Fibroblast of skin of right quadriceps (primary cell): ENCODE measurements around the gene MPP2.
A peak's percentile ranks its signal among the peaks of the same experiment; 100 is the strongest.
"Not testable (repeated sequence)": the region's sequence is repeated elsewhere in the genome, so short reads cannot be mapped to it uniquely, and the experiment has no call there.

Experiments
- DNase-seq: peaks from one replicate; pipeline ENCODE4 v3.0.0-alpha.2; 2013

MPP2 gene

DNA sequence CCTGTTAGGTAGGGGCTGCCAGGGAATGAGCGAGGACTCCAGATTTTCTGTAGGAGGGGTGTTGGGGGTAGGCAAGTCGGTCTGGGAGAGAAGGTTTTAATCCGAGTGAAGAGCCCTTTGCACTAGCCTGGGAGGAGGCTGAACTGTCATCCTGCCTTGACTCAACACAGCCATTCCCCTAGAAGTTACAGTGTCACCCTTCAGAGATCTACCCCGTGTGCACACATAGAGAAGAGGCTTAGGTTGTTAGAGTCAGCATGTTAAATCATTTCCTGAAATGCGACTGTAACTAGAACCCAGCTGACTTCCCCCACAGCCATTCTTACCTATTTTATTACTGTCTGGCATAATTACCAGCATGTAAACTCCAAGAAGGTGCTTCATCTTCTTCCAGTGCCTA, 20.6 kb upstream of the MPP2 start:
- DNase-seq, result not testable (repeated sequence)

- DNase-seq, result no peak
These were observed 19.9 kb upstream of the MPP2 start for GRCh38 chr17:43927060-43927864.

GRCh38 chr17:43924558-43924957, 17.2 kb upstream of the MPP2 start:
- DNase-seq, result no peak

GRCh38 chr17:43920500-43921095, 13.3 kb upstream of the MPP2 start:
- DNase-seq, result no peak

DNA sequence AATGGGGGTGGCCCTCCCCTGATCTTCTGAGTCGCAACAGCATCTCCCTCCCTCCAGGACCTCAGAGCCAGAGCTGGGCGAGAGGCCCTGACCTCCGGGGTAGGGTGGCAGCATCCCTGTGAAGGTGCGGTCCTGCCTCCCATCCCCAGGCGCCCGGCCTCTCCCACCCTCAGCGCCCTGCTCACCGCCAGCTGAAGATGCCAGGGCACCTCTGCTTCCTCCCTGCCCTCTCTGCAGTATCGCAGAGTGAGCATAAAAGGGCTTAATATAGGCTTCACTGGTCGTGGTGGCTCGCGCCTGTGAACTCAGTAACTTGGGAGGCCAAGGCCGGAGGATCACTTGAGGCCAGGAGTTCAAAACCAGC, 10.7 kb upstream of the MPP2 start:
- no peak for DNase-seq

GRCh38 chr17:43917348-43918025, 10.2 kb upstream of the MPP2 start:
- DNase-seq, result peak; percentile 25

DNA sequence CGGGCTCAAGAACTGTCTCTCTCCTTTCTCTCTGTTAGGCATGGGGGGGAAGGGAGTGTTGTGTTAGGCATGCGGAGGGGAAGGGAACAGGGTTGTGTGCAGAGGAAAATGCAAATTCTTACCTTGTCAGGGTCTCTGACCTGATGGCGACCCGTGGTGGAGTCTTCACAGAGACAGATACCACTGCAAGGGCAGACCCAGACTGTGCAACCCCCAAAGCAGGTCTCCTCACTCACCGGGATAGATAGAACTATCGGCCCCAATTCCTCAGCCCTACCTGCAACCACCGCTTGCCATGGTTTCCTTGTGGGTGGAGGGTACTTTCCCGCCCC, 9.6 kb upstream of the MPP2 start:
- no peak for DNase-seq

GRCh38 chr17:43916385-43916784, 9.0 kb upstream of the MPP2 start:
- no peak for DNase-seq

GRCh38 chr17:43915559-43915958, 8.2 kb upstream of the MPP2 start:
- no peak for DNase-seq

- no peak for DNase-seq
These were observed 7.1 kb upstream of the MPP2 start for GRCh38 chr17:43914451-43914850.

DNA sequence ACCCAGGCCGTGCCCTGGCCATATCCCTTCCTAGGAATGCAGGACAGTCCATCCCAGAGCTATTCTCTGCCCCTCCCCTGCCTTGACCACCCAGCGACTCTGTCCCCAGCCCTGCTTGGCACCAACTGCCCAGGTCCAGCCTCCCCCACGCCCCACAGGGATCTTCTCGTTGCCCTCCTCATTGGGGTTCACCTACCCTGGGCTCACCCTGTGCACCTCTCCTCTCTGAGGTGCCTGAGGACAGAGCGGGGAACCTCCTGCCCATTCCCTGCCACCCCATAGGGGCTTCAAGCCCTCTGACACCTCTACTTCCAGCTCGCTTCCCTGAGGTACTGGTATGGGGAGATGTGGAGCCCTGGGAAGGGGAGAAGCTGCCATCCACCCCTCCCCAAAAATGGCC, 6.2 kb upstream of the MPP2 start:
- DNase-seq, result no peak

- no peak for DNase-seq
These were observed 5.4 kb upstream of the MPP2 start for GRCh38 chr17:43912635-43913304.

- no peak for DNase-seq
These were observed 4.6 kb upstream of the MPP2 start for GRCh38 chr17:43911904-43912303.

DNA sequence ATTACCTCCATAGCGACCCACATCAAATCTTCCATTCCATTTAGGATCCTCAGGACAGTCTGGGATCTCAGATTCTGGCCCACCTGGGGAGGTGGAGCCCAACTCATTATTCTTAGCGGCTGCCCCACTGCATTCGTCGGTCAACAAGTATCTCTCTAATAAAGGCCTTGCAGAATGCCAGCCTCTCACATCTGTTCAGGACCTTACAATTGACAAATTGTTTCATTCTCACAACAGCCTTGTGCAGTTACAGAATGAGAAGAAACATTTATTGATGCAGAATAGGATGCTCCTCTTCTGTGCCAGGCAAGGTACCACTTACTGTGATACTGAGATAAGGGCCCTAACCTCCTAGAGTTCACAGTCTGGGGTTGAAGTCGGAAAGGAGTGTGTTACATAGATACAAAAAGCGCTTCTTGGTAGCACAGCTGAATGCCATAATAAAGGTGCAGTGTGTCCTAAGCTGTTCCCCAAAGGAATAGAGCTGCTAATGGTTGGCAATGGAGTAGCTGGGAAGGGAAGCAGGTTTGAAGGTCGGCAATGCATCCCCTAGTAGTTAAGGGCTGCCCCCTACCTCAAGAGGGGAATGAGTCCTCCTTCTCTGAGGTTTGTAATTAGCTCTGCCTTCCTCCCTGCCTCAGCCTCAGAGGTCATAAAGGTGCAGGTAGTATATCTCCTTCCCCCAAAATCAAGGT, 2.3 kb upstream of the MPP2 start:
- no peak for DNase-seq

DNA sequence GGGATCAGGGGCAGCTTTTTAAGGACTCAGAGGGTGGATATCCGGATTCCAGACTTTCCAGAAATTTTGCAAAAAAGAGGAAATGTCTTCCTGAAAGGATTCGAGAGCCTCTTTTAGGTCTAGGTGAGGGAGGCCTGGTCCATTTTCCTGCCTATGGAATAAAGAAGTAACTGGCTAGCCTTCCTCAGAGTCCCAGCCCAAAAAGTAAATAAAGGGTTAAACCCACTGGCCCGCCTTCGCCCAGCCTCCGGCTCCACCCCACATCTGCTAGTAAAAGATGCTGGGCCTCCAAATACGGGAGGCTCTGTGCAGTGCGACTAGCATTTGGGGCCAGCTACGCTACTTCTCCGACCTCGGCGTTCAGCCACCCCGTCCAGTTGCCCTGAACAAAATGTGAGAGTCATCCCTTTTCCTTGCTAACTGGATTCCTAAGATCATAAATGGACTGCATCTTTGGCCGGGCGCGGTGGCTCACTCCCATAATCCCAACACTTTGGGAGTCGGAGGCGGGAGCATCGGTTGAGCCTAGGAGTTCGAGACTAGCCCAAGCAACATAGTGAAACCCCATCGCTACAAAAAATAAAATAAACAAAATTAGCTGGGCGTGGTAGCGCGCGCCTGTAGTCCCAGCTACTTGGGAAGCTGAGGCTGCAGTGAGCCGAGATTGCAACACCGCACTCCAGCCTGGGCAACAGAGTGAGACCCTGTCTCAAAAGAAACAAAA, 824 bp upstream of the MPP2 start:
- DNase-seq, result peak; percentile 74

DNA sequence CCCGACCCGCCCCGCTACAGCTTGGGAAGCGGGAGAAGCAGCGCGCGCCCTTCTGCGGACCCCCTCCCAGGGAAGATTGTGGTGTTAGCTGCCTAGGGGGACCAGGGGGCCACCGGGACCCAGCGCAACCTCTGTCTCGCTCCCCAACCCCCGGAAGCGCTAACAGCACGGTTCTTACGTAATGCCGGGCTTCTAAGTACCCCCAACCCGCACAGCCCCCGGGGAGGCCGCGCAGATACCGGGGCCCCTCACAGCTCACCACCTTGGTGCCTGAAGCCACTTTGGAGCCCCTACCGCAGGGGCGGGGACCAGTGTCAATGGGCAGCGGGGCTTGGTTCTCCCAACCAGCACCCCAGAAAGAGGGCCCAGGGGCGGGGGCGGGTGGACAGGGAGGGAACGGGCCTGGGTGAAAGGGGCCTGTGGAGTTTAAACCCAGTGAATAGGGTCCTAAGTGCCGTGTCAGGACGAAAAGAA, 348 bp downstream of the MPP2 start:
- DNase-seq, result no peak

DNA sequence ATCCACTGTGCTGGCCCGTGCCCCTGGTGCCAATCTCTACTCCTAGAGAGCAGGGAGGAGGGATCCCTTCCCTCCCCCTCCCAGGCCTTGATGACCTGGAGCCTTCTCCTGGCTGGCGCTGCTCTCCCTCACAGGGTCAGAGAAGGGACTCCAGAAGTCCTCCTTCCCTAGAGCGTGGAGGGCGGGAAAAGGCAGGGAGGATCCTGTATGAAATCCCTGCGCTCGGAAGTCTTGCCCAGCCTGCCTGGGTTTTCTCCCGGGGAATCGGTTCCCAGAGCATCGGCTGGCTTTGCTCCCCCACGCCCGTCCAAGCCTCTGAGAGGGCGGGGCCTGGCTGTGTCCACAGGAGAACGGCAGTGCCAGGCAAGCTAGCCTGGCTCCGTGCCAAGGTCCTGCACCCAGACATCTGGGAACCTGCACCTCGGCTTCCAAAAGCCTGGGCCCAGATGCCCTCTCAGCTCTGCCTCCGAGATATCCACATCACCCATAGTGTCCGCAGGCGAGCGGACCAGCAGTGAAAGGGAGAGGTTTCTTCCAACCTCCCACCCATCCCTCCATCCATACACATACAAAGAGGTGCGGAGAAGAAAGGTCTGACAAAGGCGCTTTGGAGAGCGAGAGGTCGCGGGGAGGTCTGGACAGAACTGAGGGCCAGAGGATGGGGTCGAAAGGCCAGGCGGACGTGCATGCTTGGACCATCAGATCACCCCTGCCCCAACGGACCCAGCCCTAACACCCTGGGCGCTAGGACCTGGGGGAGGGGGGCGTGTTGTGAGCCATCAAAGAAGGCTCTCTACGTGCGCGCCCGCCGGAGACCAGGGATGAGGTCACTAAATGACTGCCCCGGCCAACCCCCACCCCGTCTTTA, 1.1 kb downstream of the MPP2 start:
- DNase-seq, result peak; percentile 61

DNA sequence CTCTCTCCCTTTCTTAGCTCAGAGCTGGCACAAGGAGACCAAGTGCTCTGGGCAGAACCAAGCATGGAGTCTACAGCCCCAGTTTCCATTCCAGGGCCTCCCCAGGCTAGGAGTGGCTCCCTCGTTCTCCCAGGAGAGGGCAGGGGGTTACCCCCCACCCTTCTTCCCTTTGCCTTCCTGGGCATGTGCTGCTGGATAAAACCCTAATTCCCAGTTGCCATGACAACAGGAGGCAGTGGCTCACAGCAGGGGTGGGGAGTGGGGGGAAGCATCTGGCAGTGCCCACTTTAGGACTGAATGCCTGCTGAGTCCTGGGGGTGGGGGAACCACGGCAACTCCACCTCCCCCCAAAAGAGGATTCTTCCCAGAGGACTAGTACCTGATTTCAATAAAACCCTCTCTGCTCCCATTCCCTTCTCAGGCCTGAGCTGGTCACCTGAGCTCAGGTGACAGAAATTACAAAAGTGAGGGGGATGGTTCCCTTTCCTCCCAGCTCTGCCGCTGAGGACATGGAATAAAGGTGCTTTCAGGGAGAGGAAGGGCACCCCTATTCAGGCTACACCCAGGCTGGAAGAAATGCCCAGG, 1.8 kb downstream of the MPP2 start:
- no peak for DNase-seq

- no peak for DNase-seq
These were observed 5.3 kb downstream of the MPP2 start for GRCh38 chr17:43901861-43902589.
